Epithelial cell of proximal tubule (primary cell): ENCODE results near the gene PEAK3. TPM values are rescaled to one million over a fixed set of nuclear protein-coding genes. Genes with fewer than 3 reads are reported as not detected.

Source experiments
- DNase-seq: peaks from one replicate; pipeline ENCODE4 v3.0.0-alpha.2; 2011; ENCODE audit warnings: low read depth
- H3K4me3 ChIP-seq: 2 replicates; pipeline ENCODE4 v1.5.1; 2011; ENCODE audit warnings: low read depth, mild to moderate bottlenecking, low read length
- total RNA-seq: library from RNA; depleted of rRNA; stranded (reverse); fragments of >200 nt; gene quantifications from 2 replicates; pipeline ENCODE4 v1.2.3, GENCODE V29; 2015
- TF ChIP-seq, protein P1 (sequence below): conservative IDR thresholded peaks from 2 replicates; pipeline ENCODE4 v1.5.1; 2012; ENCODE audit warnings: low read depth, mild to moderate bottlenecking, low read length

PEAK3 gene
- total RNA-seq, 1 donor from 2014 or later = not detected

DNA sequence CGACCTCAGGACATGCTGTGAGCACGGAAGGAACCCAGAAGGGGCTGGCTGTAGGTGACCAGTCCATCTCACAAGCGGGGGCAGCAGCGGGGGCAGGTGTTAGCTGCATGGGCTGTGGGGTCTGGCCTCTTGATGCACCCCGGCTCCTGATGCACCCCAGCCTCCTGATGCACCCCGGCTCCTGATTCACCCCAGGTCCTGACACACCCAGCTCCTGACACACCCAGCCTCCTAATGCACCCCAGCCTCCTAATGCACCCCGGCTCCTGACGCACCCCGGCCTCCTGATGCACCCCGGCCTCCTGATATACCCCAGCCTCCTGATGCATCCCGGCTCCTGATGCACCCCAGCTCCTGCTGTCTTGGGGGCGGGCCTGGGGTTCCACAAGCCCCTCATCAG, 39.0 kb upstream of the PEAK3 start:
- H3K4me3 ChIP-seq = no peak overlapping the region
- no peak for DNase-seq
- TF ChIP-seq, protein P1, sequence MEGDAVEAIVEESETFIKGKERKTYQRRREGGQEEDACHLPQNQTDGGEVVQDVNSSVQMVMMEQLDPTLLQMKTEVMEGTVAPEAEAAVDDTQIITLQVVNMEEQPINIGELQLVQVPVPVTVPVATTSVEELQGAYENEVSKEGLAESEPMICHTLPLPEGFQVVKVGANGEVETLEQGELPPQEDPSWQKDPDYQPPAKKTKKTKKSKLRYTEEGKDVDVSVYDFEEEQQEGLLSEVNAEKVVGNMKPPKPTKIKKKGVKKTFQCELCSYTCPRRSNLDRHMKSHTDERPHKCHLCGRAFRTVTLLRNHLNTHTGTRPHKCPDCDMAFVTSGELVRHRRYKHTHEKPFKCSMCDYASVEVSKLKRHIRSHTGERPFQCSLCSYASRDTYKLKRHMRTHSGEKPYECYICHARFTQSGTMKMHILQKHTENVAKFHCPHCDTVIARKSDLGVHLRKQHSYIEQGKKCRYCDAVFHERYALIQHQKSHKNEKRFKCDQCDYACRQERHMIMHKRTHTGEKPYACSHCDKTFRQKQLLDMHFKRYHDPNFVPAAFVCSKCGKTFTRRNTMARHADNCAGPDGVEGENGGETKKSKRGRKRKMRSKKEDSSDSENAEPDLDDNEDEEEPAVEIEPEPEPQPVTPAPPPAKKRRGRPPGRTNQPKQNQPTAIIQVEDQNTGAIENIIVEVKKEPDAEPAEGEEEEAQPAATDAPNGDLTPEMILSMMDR = no peak

DNA sequence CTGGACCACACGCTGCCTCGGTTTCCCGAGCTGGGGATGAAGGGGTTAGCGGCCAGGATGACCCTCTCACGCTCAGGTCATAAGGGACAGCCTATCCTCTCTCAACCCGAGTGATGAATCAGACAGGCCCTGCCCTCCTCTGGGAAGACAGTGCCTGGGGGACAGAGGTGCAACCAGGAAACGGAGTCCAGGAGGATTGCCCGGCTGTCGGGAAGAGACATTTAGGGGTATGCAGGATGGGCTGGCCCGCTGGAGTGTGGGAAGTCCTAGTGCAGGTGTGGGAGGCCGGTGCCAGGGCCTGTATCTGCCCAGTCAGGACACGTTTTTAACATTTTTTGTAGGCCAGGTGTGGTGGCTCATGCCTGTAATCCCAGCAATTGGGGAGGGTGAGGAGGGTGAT, 38.1 kb upstream of the PEAK3 start:
- no peak for DNase-seq
- H3K4me3 ChIP-seq = no peak overlapping the region
- TF ChIP-seq, protein P1 = no peak

DNA sequence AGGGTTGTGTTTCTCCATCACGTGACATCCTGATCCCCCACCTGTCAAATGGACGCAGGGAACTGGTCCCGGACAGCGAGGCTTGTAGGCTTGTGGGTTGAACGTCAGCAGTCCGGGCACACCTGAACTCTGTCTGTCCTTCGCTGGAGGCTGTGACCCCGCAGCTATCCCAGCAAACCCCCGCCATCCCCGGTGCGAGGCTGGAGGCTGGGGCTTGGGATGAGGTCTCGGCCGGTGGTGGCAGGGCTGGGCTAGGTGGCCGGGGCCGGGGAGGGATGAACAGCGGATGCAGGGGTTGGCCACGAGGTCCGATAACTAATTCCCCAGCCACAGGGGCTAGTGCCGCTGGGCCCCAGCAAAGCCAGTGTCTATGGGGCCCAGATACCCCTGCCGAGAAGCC, 37.6 kb upstream of the PEAK3 start:
- DNase-seq = no peak
- TF ChIP-seq, protein P1 = no peak
- no peak overlapping the region for H3K4me3 ChIP-seq

DNA sequence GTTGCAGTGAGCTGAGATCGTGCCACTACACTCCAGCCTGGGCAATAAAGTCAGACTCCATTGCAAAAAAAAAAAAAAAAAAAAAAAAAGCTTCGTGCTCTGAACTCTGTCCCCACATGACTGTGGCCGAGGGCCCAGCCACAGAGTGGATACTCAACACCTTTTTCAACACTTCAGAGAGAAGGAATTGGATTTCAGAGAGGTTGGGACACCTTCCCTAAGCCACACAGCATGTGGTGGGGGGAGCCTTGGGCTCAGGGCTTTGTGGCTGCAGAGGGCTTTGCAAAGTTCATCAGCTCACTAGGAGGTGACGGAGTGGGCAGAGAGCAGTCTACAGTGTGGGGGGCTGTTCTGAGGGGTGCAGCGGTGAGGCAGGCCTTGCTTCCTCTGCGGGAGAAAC, 36.9 kb upstream of the PEAK3 start:
- no peak for DNase-seq
- H3K4me3 ChIP-seq = no peak overlapping the region
- TF ChIP-seq, protein P1 = no peak

DNA sequence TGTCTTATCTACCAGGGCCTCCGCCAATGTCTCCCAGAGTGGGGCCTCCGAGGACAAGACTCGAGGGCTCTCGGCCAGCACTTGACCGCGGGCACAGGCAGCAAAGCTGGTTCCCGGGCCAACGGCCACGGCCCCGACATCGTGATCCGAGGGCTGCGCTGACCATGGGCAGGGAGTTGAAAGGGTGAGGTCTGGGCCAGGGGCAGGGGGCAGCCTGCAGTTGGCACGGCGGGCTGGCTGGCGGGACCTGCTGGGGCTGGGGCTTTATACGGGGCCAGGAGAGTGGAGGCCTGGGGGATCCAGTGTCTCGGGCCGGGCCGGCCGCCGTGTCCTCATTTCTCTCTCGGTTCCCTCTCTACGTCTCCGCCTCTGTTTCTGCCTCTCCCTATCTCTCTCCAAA, 35.8 kb upstream of the PEAK3 start:
- DNase-seq = no peak
- TF ChIP-seq, protein P1 = no peak
- H3K4me3 ChIP-seq = no peak overlapping the region

DNA sequence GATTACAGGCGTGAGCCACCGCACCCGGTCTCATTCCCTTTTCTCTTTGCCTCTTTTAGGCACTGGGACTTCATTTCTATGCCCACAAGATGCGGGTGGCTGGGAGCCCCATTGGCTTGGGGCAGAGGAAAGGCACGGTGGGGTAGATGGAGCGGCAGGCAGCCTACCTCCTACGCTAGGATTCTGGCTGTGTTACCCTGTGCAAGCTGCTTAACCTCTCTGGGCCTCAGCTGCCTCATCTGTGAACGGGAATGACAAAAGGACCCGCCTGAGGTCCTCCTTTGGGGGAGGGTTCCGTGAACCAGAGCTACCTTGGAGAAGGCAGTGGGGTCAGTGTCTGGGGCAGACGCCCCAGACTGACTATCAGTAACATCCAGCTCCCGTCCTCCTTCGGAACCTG, 35.3 kb upstream of the PEAK3 start:
- TF ChIP-seq, protein P1 = no peak
- no peak overlapping the region for H3K4me3 ChIP-seq
- DNase-seq = no peak

DNA sequence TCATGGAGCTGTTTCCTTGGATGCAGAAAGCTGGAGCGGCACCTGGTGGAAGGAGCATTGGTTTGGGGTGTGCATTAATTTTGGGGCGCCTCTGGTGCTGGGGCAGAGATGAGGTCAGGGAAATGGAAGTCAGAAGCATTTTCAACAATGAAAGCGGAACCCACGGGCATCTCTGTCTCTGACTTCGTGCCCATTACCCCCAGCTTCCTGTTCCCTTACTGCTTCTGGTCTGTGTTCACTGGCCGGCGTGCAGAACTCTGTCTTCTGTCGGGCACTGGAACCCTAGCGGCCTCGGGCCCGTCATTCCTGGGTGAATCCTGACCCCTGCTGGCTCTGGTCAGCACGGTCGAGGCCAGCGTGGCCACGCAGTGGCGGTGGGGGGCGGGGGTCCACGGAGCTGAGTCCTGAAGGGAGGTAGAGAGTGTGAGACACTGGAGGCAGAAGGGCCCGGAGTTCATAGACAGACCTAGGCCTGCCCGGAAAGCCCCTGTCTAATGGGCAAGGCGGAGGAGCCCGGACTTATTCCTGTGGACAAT, 33.9 kb upstream of the PEAK3 start:
- H3K4me3 ChIP-seq = no peak overlapping the region
- no peak for DNase-seq
- TF ChIP-seq, protein P1 = peak; percentile 72
